Right renal pelvis (tissue), 4 donors: ENCODE data around the gene SLC25A26. TPM values are rescaled to one million over a fixed set of nuclear protein-coding genes. Genes with fewer than 3 reads are reported as not detected.
"Not testable (repeated sequence)": the region's sequence is repeated elsewhere in the genome, so short reads cannot be mapped to it uniquely, and the experiment has no call there.

ENCODE experiments used
- DNase-seq, 4 donors: peaks; one replicate each; pipeline ENCODE4 v3.0.0-alpha.2; 2013; ENCODE audit warnings: low read depth in 4 of 4, low spot score in 3 of 4, missing footprints in 1 of 4
- polyA plus RNA-seq, 4 donors: library from polyadenylated mRNA; unstranded; fragments of 120-200 nt; gene quantifications; one replicate each; pipeline ENCODE4 v1.2.1, GENCODE V29; 2013; ENCODE audit not compliant: insufficient read length in 4 of 4

SLC25A26 gene
- polyA plus RNA-seq, 4 donors = 23.4 to 31.9 (median 26.2) TPM

DNA sequence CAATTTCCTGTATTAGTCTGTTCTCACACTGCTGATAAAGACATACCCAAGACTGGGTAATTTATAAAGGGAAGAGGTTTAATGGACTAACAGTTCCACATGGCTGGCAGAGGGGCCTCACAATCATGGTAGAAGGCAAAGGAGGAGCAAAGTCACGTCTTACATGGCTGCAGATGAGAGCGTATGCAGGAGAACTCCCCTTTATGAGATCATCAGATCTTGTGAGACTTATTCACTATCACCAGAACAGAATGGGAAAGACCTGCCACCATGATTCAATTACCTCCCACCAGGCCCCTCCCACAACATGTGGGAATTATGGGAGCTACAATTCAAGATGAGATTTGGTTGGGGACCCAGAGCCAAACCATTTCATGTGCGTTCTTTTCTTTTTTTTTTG is 5.3 kb downstream of the SLC25A26 start:
- DNase-seq = not testable (repeated sequence)

DNA sequence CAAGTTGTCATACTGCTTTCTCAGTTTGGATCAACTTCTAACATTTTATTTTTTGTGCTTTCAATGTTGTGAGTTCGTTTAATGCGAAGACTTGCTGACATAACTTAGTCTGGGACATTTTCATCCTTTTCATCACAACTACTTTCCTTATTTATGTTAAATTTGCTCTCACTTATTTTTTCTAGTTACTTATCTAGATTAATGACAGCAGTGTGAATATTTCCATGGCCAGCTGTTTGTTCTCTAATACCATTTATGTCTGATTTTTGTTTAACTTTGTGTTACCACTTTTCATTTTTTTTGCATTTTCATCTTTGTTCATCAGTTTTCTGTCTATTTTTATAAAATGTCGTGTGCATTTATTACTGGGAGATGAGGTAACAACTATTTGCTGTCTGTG is 6.2 kb downstream of the SLC25A26 start:
- no peak for DNase-seq

DNA sequence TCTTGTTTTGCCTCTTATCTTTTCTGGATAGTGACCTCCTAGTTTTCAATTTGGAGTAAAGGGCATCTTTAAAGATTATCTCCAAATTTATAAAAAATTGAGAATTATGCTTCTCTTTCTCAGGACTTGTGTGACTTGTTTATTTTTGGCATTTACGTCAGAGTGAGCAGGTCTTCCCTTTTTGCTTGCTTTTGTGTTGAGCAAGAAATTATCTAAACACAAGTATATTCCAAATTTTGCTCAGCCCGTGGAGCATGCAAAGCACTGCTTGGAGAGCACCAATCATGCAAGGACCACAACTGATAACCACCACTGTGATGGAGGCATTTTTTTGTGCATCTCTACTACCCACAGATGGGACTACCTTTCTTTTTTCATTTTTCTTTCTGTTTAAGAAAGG is 7.1 kb downstream of the SLC25A26 start:
- no peak for DNase-seq

- no peak for DNase-seq
Observed at GRCh38 chr3:66228707-66229106, 7.9 kb downstream of the SLC25A26 start.

GRCh38 chr3:66229931-66230330 is 9.1 kb downstream of the SLC25A26 start:
- DNase-seq = no peak

GRCh38 chr3:66233033-66233432 is 12.2 kb downstream of the SLC25A26 start:
- DNase-seq = no peak

- no peak for DNase-seq
Observed at GRCh38 chr3:66236281-66236680, 15.5 kb downstream of the SLC25A26 start.

DNA sequence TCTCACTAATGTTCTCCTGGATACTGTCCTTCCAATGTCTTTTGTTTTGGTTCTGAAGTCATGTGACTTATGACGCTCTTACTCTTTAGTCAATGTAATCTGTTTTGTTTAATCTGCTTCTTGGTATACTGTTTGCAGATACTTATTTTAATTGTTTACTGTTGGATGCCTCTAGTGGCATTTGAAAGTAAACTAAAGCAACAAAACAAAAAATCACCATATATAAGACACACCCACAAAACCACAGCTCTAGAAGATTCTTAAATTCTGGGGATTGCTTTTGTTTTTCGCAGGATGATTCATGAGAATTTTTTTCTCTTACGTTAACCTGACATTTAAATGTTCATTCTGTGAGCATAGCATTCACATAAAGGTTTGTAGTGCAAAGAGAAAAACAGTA is 16.8 kb downstream of the SLC25A26 start:
- no peak for DNase-seq

- no peak for DNase-seq
Observed at GRCh38 chr3:66239513-66240123, 18.8 kb downstream of the SLC25A26 start.

DNA sequence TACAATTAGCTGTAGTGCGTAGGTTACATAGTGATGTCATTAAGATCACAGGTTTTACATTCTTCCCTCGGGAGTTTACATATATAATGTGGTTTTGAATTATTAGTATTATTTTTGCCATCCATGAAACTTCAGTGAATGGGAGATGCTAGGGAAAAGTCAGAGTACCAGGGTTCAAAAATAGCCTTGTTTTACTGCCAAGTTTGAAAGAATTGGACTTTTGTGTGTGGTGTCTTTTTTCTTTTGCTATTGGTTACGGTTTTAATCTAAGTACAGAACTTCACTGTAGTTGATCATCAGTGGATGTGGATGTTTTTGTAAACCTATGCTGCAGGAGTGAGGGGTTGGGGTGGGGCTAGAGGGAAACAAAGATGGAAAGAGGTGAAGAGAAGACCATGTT is 20.7 kb downstream of the SLC25A26 start:
- DNase-seq = no peak

- no peak for DNase-seq
Observed at GRCh38 chr3:66242788-66243464, 22.1 kb downstream of the SLC25A26 start.

- DNase-seq = no peak
Observed at GRCh38 chr3:66248641-66249040, 27.8 kb downstream of the SLC25A26 start.

GRCh38 chr3:66253790-66254620 is 33.2 kb downstream of the SLC25A26 start:
- peak in 3 of 4 donors; percentile 6 to 29 (median 13) for DNase-seq

DNA sequence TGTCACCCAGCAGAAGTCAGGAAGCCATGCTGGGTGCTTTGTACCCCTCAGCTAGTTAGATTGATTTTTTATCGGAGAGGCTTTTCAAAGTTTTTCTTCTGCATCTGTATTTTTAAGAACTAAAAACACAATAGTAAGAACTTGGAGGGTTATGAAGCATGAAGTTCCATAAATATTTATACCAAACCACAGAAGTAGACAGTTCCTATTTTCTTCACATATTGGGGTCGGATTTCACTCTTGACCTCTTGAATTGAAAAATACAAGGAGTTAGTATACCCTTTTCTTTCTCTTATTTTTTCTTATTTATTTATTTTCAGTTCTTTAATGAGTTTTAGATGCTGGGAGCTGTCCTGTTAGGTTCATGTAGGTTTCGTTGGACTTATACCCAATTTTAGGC is 35.1 kb downstream of the SLC25A26 start:
- no peak for DNase-seq

GRCh38 chr3:66256806-66257205 is 36.0 kb downstream of the SLC25A26 start:
- no peak for DNase-seq

DNA sequence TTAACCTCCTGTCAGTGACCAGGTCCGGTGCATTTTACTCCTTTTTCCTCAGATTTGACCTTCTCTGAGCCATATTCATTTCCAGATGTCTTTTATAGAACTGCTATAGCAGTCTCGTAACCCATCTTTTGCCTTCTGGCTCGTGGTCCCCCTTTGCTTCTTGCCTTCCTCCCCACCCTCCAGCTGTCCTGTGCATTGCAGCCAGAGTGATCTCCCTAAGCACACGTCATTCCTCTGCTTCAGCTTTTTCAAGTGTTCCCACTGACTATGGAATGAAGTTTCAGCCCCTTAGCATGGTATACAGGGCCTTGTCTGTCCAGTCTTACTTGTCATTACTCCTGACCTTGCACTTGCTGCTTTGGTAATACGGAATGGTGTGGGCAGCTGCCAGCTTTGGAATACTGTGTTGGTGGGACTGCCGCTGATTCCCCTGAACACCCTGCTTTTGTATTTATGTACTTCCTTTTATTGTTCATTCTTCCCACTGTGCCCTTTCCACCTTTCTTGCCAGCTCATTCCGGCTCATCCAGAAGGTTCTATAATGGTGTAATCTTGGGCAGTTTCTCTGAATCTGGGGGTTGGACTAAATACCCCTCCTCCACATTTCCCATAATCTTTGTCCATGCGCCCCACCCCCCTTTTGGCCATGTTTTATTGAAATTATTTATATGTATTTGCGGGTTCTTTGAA is 38.9 kb downstream of the SLC25A26 start:
- no peak for DNase-seq

DNA sequence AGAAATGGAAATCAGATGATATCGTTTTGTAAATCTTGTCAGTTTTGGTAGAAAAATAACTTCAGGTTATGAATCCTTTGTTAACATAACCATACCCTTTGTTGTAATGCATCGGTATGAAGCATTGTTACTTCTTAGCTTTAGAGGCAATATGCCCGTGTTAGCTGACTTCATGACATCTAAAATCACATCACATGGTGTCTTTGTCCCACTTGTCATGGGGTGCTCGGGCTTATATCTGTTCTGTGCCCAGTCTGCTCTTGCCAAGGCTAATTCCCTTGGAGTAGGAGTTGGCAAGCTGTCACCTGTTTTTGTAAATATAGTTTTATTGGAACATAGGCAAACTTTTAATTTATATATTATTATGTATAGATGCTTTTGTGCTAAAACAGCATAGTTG is 39.6 kb downstream of the SLC25A26 start:
- no peak for DNase-seq

DNA sequence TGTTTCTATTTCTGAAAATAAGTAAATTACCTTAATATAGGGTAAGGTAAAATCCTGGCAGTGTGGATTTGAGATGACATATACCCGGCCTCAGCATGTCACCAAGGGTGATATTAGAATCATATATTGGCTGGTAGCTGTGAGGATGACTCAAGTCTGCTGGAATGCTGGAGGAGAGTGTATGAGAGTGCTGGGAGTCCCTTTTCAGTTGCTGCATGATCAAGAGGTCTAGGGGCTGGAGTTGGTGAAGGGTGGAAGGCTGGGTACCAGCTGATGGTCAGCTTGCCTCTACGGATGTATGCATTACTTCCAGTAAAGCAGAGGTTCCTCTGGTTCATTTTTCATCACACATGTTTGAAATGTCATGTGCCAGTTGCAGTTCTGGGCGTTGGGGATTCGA is 40.6 kb downstream of the SLC25A26 start:
- DNase-seq = no peak

DNA sequence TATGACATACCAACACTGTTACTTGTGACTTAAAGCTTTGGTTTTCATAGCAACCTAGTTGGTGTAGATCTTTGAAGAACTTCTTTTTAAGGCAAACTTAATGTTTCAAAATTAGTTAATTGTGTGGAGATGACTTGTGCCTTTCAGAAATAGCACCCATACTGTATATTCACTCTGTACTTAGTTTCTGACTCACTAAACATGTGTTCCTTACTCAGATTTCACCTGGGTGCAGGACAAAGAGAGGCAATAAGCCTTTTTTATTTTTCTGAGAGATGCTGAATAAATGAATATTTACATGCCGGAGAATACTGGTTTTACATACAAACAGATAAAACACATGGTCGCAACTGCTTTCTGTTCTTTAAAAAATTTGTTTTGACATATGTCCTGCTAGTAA is 44.8 kb downstream of the SLC25A26 start:
- no peak for DNase-seq

DNA sequence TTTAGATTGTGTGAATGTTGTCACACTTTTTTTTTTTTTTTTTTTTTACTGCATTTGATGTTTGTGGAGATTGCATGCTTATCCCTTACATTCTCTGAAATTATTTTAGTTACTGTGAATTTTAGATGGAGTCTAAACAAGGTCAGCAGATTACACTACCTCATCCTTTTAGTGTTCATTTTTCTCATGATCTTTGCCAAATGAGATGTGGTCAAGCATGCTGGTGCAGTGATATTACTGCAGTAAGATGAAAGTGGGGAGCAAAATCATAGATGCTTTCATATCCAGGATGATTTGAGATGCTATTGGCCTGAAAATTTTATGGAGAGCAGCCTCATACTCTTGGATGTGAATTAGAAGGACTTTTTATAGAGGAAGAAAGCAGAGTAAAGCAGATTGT is 45.8 kb downstream of the SLC25A26 start:
- no peak for DNase-seq

DNA sequence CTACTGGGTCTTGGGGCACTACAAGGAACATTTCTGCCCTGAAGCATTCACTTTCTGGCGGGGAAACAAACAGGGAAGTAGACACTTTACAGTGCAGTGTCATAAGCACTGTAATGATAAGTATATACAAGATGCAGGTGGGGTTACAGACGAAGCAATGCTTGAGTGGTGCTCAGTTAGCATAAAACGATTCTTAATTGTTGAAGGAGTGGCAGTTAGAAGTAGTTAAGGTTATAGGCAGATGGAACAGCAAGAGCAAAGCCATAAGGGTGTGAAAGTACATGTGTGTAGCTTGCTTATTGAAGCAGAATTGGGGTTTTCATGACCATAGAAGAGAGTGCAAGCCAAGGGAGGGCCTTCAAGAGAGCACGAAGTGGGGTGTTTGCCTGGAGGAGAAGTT is 46.2 kb downstream of the SLC25A26 start:
- no peak for DNase-seq
